Duodenal mucosa (tissue), 2 donors: Measurements from ENCODE around the gene YPEL4.
"Not testable (repeated sequence)": the region's sequence is repeated elsewhere in the genome, so short reads cannot be mapped to it uniquely, and the experiment has no call there.

Experiments
- H3K27ac ChIP-seq: one replicate; pipeline ENCODE4 v1.7.0; 2013; ENCODE audit warnings: low read depth, low read length
- H3K27me3 ChIP-seq, 2 donors: one replicate each; pipeline ENCODE4 v1.7.0; 2013; ENCODE audit warnings: low read length in 2 of 2, control low read depth in 1 of 2; ENCODE audit not compliant: insufficient read depth in 2 of 2, control insufficient read depth in 1 of 2
- H3K36me3 ChIP-seq, 2 donors: one replicate each; pipeline ENCODE4 v1.7.0; 2013; ENCODE audit warnings: low read length in 2 of 2, control low read depth in 1 of 2; ENCODE audit not compliant: insufficient read depth in 2 of 2, control insufficient read depth in 1 of 2
- H3K4me1 ChIP-seq, 2 donors: one replicate each; pipeline ENCODE4 v1.7.0; 2013; ENCODE audit warnings: low read length in 2 of 2, control low read depth in 1 of 2; ENCODE audit not compliant: insufficient read depth in 2 of 2, control insufficient read depth in 1 of 2
- H3K4me3 ChIP-seq, 2 donors: one replicate each; pipeline ENCODE4 v1.7.0; 2013; ENCODE audit warnings: low read length in 2 of 2, low read depth in 1 of 2
- H3K9ac ChIP-seq, 2 donors: one replicate each; pipeline ENCODE4 v1.7.0; 2013; ENCODE audit warnings: low read length in 2 of 2, low read depth in 1 of 2
- H3K9me3 ChIP-seq, 2 donors: one replicate each; pipeline ENCODE4 v1.7.0; 2013; ENCODE audit warnings: low read length in 2 of 2, control low read depth in 1 of 2; ENCODE audit not compliant: control insufficient read depth in 1 of 2

Gene YPEL4, protein sequence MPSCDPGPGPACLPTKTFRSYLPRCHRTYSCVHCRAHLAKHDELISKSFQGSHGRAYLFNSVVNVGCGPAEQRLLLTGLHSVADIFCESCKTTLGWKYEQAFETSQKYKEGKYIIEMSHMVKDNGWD

DNA sequence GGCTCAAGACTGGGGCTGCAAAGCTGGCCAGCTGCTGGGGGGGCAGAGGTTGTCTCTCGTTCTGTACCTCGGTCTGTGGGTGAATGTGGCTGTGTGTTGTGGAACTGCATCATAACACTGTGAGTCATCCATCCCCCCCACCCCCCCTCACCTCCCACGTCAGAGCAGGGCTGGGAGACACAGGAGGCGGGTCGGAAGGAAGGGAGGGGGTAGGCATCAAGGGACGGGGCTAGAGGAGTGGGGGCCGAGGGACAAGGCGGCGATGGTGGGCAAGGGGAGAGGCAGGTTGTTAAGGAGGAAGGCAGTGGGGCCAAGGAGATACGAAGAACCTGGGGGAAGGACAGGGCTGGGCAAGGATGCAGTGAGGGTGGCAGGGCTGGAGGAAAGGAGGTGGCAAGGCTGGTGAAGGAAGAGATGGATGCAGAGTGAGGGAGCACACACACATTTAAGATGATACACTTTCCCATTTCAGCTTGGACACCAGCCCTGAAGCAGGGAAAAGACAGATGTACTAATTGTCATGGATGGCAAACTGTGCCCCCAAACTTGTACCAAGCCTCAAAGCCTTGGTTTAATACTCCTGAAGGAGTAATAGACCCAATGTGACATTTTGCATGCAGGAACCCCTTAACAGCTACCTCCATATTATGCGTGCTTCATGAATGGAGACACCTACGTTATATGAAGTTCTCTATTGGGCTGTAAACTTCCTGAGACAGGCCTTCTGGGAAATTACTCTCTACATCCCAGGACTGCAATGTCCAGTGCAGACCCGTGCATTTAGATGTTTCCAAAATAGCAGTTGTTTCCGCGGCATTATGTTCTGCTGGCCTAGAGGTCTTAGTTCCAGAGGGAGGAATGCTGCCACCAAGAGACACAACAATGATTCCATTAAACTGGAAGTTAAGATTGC, at the start of gene YPEL4:
Gene YPEL4 (minus strand): TSS at position 87 of the 913 bp plus-strand sequence. CDS start 2,805 bp downstream, outside the sequence.
- Histone ChIP-seq H3K27ac (no peak within 1 kb of the TSS), H3K4me3 (peak within 1 kb of the TSS; percentile 52 to 65), H3K27me3 (peaks cover 48 to 51% of the 10 kb centered on the region in 2 donors), H3K36me3 (no peaks in the 10 kb centered on the region), H3K4me1 (peaks cover under 1 to 37% of the 10 kb centered on the region in 2 donors), H3K9me3 (no peaks in the 10 kb centered on the region), H3K9ac (peak within 1 kb of the TSS; percentile 18 to 30)

DNA sequence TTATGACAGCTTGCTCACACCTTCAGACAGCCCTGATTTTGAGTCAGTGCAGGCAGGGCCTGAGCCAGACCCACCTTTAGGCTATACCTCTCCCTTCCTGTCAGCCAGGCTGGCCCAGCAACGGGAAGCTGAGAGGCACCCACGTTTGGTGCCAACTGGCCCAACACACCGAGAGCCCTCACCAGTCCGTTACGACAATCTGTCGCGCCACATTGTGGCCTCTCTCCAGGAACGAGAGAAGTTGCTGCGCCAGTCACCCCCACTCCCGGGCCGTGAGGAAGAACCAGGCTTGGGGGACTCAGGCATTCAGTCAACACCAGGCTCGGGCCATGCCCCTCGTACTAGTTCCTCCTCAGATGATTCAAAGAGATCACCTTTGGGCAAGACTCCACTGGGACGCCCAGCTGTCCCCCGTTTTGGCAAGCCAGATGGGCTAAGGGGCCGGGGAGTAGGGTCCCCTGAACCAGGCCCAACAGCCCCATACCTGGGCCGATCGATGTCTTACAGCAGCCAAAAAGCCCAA, 49.2 kb upstream of the YPEL4 start:
- Histone ChIP-seq H3K4me1 (no peaks in the 10 kb centered on the region), H3K27ac (no peak overlapping the region), H3K36me3 (peaks cover 54 to 81% of the 10 kb centered on the region in 2 donors), H3K9ac (no peak overlapping the region), H3K9me3 (no peaks in the 10 kb centered on the region), H3K4me3 (no peak overlapping the region), H3K27me3 (no peaks in the 10 kb centered on the region)

DNA sequence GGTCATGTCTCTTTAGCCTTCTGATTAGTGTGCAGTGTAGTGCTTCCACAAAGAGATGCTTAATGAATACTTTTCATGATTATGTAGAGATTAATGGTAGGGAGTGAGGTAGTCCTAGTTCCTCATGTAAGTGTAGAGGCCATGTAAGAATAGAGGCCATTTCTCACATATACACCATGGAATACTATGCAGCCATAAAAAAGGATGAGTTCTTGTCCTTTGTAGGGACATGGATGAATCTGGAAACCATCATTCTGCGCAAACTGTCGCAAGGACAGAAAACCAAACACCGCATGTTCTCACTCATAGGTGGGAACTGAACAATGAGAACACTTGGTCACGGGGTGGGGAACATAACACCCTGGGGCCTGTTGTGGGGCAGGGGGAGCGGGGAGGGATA, 40.8 kb upstream of the YPEL4 start:
- H3K36me3 ChIP-seq = peaks cover 46 to 83% of the 10 kb centered on the region in 2 donors
- not testable (repeated sequence) for H3K27me3 ChIP-seq

DNA sequence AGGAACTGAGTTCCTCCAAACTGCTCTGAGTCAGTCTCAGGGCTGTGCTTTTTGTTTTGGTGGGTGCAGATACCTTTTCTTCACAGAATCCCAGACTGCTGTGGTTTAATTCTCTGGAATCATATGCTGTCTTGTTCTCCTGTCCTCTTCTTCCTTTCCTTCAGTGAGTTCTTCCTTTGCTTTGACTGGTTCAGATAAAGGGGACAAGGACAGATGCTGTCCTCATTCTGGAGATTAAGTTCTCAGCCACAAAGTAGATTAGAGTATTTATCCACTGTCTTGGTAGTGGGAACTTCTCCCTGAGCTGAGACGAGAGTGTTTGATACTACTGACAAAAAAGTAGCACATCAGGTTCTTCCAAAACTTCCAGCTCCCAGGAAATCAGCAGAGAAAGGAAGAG, 31.5 kb upstream of the YPEL4 start:
- Histone ChIP-seq H3K9me3 (no peaks in the 10 kb centered on the region), H3K9ac (no peak overlapping the region), H3K27ac (no peak overlapping the region), H3K27me3 (no peaks in the 10 kb centered on the region), H3K4me1 (peaks cover 16 to 17% of the 10 kb centered on the region in 2 donors), H3K4me3 (no peak overlapping the region), H3K36me3 (peaks cover 26 to 55% of the 10 kb centered on the region in 2 donors)

More for the DNA sequence above, 40.8 kb upstream of the YPEL4 start:
- H3K9me3 ChIP-seq, H3K4me3 ChIP-seq, H3K27ac ChIP-seq, H3K4me1 ChIP-seq, H3K9ac ChIP-seq: not testable (repeated sequence)

DNA sequence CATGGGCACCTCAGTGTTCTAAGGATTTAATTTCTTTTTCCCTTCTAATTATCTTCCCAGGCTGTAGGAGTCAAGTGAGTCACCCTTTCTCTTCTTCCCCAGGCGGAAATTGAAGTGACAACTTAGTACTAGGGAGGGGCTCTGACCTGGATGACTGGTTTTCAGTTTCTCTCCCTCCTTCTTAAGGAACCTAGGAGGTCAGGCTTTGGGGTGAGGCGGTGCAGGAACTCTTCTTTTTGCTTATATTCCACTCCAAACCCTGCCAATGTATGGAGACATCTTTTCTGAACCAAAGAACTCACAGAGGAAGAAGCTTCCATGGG, 30.8 kb upstream of the YPEL4 start:
- no peak overlapping the region for H3K27ac ChIP-seq
- peaks cover 29 to 57% of the 10 kb centered on the region in 2 donors for H3K36me3 ChIP-seq
- H3K9me3 ChIP-seq = no peaks in the 10 kb centered on the region
- no peak overlapping the region for H3K9ac ChIP-seq
- no peaks in the 10 kb centered on the region for H3K27me3 ChIP-seq
- no peak overlapping the region for H3K4me3 ChIP-seq
- peaks cover 16 to 17% of the 10 kb centered on the region in 2 donors for H3K4me1 ChIP-seq

DNA sequence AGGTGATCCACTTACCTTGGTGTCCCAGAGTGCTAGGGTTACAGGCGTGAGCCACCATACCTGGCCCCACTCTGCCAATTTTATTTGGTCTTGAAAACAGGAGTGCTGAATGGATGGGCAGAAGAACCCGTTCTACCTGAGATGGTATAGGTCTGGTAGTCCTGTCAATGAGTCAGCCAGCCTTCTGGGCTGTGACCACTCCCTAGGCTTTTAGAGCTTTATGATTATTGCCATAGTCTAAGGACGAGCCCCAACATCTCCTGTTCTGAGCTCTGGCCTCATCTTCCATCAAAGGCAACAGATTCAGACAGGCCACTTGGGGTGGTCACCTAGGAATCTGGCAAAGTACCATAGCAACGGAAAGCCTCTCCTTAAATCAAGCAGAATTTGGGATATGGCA, 29.7 kb upstream of the YPEL4 start:
- H3K36me3 ChIP-seq = peaks cover 39 to 55% of the 10 kb centered on the region in 2 donors
- peaks cover 20% of the 10 kb centered on the region in 2 donors for H3K4me1 ChIP-seq
- H3K27ac ChIP-seq = no peak overlapping the region
- H3K27me3 ChIP-seq = no peaks in the 10 kb centered on the region
- no peaks in the 10 kb centered on the region for H3K9me3 ChIP-seq
- no peak overlapping the region for H3K9ac ChIP-seq
- H3K4me3 ChIP-seq = no peak overlapping the region

DNA sequence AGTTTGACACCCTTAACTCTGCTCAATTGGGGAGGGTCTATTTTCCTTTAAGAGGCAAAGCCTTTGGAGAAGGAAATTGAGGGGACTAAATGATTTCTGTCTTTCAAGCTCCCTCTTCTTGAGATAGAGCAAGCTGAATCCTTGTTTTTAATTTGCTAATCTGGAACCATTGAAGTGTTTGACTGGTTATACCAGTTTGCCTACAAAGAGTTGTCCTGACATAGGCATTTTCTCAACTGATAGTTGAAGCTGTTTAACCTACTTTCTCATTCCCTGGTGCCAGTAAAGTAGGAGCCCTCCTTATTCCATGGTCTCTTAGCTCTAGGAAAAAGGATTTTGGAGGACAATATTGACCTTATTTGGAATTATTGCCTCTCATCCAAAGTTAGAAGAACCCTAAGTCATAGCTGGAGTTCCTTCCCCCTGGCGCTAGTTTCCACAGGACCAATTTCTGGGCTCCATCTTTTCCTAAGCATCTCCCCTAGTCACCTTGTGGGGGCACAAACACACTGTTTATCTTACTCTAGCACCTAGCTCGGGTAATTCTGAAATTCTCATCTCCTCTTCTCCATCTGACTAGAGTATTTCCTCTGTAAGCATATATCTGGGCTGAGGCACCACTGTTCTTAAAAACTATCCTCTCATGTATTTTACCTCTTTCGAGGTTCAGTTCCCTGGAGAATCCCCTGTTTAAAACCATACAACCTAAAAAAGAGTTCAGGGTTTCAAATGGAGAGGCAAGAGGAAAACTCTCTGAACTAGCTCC, 25.6 kb upstream of the YPEL4 start:
- H3K9ac ChIP-seq = no peak overlapping the region
- H3K36me3 ChIP-seq = peaks cover 35 to 56% of the 10 kb centered on the region in 2 donors

DNA sequence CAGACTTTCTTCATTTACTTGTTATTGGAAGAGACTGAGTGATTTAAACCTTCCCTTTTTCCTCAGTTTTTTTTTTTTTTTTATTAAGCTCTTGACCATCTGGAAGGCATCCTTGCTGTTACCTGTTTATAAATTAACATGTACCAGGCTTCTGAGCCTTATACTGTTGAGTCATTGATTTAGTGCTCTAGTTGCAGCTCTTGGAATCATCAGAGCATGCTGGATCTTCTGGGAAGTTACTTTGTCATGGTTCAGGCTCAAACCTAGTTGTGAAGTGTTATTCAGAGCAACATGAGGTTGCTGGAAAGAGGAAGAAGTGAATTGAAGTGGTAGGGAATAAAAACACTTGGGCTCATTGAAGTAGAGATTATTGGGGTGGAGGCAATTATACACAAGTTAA, 24.5 kb upstream of the YPEL4 start:
- H3K9ac ChIP-seq = no peak overlapping the region
- peaks cover 35 to 51% of the 10 kb centered on the region in 2 donors for H3K36me3 ChIP-seq

More for the DNA sequence above, 25.6 kb upstream of the YPEL4 start:
- H3K4me1 ChIP-seq = peaks cover 15 to 21% of the 10 kb centered on the region in 2 donors
- H3K27ac ChIP-seq = no peak overlapping the region
- H3K4me3 ChIP-seq = no peak overlapping the region
- H3K27me3 ChIP-seq = no peaks in the 10 kb centered on the region
- no peaks in the 10 kb centered on the region for H3K9me3 ChIP-seq

DNA sequence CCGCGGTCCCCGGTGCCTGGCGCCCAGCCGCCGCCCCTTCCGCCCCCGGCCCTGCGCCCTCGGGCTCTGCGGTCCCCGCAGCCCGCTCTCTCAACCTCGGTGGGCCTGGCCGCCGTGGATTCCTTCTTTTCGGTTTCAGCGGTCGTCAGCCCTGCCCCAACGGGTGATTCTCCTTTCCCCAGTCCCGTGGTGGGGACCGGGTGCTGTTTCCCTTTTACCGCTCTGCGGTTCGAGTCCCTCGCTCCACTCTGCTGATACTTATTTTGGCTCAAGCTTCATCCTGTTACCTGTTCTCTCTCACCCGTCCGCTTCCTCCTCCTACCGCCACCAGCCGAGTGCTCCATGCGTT, 18.7 kb upstream of the YPEL4 start:
- no peaks in the 10 kb centered on the region for H3K9me3 ChIP-seq
- peak overlapping the region; percentile 92 to 97 for H3K9ac ChIP-seq
- peaks cover 17 to 18% of the 10 kb centered on the region in 2 donors for H3K4me1 ChIP-seq
- peak overlapping the region; percentile 94 to 99 for H3K4me3 ChIP-seq
- H3K36me3 ChIP-seq = peaks cover 12 to 16% of the 10 kb centered on the region in 2 donors
- H3K27me3 ChIP-seq = no peaks in the 10 kb centered on the region
- H3K27ac ChIP-seq = peak overlapping the region; percentile 99

More for the DNA sequence above, 24.5 kb upstream of the YPEL4 start:
- peaks cover 10 to 17% of the 10 kb centered on the region in 2 donors for H3K4me1 ChIP-seq
- no peaks in the 10 kb centered on the region for H3K27me3 ChIP-seq
- H3K4me3 ChIP-seq = no peak overlapping the region
- H3K27ac ChIP-seq = no peak overlapping the region
- H3K9me3 ChIP-seq = no peaks in the 10 kb centered on the region
